IMR-90 (cell line): ENCODE results near the gene SAMD4B. TPM values are rescaled to one million over a fixed set of nuclear protein-coding genes. Genes with fewer than 3 reads are reported as not detected.

Experiments used
- ATAC-seq: fragments of 200-7000 bp; cut with Tn5 transposase; 2 replicates; pipeline ENCODE4 v1.9.1; 2020; ENCODE audit warnings: low read depth, mild to moderate bottlenecking, moderate library complexity
- BruUV-seq: library from RNA; stranded (reverse); fragments of 400-500 nt; replicated peaks from 2 replicates; lab custom pipeline; 2021; lab: Mats Ljungman, UMichigan
- CTCF ChIA-PET: fragments of 300-600 bp; formaldehyde crosslinking; extraction: SDS; loops from one replicate; lab custom pipeline; 2021; ENCODE audit warnings: antibody characterized with exemption; lab: Yijun Ruan, JAX
- POLR2A ChIA-PET: fragments of 300-600 bp; sonication (Branson Sonifier 250); formaldehyde crosslinking; loops from one replicate; lab custom pipeline; 2022; ENCODE audit warnings: antibody characterized with exemption; ENCODE audit not compliant: unreplicated experiment; lab: Charles Lee
- DNase-seq: peaks from one replicate; pipeline ENCODE4 v3.0.0; 2013
- H2AFZ ChIP-seq: replicated peaks from 2 replicates; pipeline ENCODE3; 2013; ENCODE audit warnings: low read length, mild to moderate bottlenecking; ENCODE audit not compliant: poor library complexity
- H2AK5ac ChIP-seq: 2 replicates; pipeline ENCODE4 v1.6.1; 2013; ENCODE audit warnings: low read depth, low read length, inconsistent platforms
- H2AK9ac ChIP-seq: replicated peaks from 2 replicates; pipeline ENCODE3; 2013; ENCODE audit warnings: mild to moderate bottlenecking, low read depth, low read length, moderate library complexity; ENCODE audit not compliant: poor library complexity
- H2BK120ac ChIP-seq: 2 replicates; pipeline ENCODE4 v1.6.1; 2013; ENCODE audit warnings: low read depth, low read length, inconsistent platforms
- H2BK15ac ChIP-seq: 3 replicates; pipeline ENCODE4 v1.6.1; 2013; ENCODE audit warnings: low read depth, low read length, inconsistent platforms
- H2BK20ac ChIP-seq: 2 replicates; pipeline ENCODE4 v1.6.1; 2013; ENCODE audit warnings: low read depth, mild to moderate bottlenecking, inconsistent platforms, low read length, moderate library complexity
- H2BK5ac ChIP-seq: 2 replicates; pipeline ENCODE4 v1.6.1; 2013; ENCODE audit warnings: mild to moderate bottlenecking, low read depth, low read length, inconsistent platforms; ENCODE audit not compliant: poor library complexity, severe bottlenecking
- H3K14ac ChIP-seq: replicated peaks from 2 replicates; pipeline ENCODE4 v1.6.1; 2013; ENCODE audit warnings: low read depth, low read length, inconsistent platforms
- H3K18ac ChIP-seq: 2 replicates; pipeline ENCODE4 v1.6.1; 2013; ENCODE audit warnings: low read depth, low read length, control low read depth
- H3K23ac ChIP-seq: 2 replicates; pipeline ENCODE4 v1.6.1; 2013; ENCODE audit warnings: low read depth, low read length, inconsistent platforms
- H3K27ac ChIP-seq: 2 replicates; pipeline ENCODE4 v1.5.1; 2013; ENCODE audit warnings: mild to moderate bottlenecking, control low read depth, low read length; ENCODE audit not compliant: insufficient read depth
- H3K27me3 ChIP-seq: 2 replicates; pipeline ENCODE4 v1.6.1; 2013; ENCODE audit warnings: low read length; ENCODE audit not compliant: control insufficient read depth, insufficient read depth
- H3K36me3 ChIP-seq: 2 replicates; pipeline ENCODE4 v1.6.1; 2013; ENCODE audit warnings: low read length, mixed read lengths; ENCODE audit not compliant: control insufficient read depth, insufficient read depth
- H3K4ac ChIP-seq: 2 replicates; pipeline ENCODE4 v1.6.1; 2013; ENCODE audit warnings: low read depth, low read length, inconsistent platforms
- H3K4me1 ChIP-seq: 2 replicates; pipeline ENCODE4 v1.6.1; 2013; ENCODE audit warnings: low read length, mixed read lengths; ENCODE audit not compliant: control insufficient read depth, insufficient read depth
- H3K4me2 ChIP-seq: 2 replicates; pipeline ENCODE4 v1.6.1; 2013; ENCODE audit warnings: low read depth, mild to moderate bottlenecking, control low read depth, low read length, moderate library complexity
- H3K4me3 ChIP-seq: 2 replicates; pipeline ENCODE4 v1.5.1; 2013; ENCODE audit warnings: low read depth, mild to moderate bottlenecking, control low read depth, low read length, moderate library complexity; ENCODE audit not compliant: insufficient read depth
- H3K56ac ChIP-seq: 2 replicates; pipeline ENCODE4 v1.6.1; 2013; ENCODE audit warnings: low read length, inconsistent platforms; ENCODE audit not compliant: insufficient read depth; ENCODE audit errors: extremely low read depth
- H3K79me1 ChIP-seq, 2 experiments: 2 replicates each; pipeline ENCODE4 v1.6.1; 2013; ENCODE audit warnings: low read length in 2 of 2, inconsistent platforms in 1 of 2, low read depth in 1 of 2
- H3K9ac ChIP-seq: 2 replicates; pipeline ENCODE4 v1.6.1; 2013; ENCODE audit warnings: low read depth, low read length, control low read depth
- H3K9me1 ChIP-seq: 2 replicates; pipeline ENCODE4 v1.6.1; 2013; ENCODE audit warnings: low read length, inconsistent platforms; ENCODE audit not compliant: insufficient read depth
- H3K9me3 ChIP-seq: 2 replicates; pipeline ENCODE4 v1.6.1; 2013; ENCODE audit warnings: low read length; ENCODE audit not compliant: control insufficient read depth, insufficient read depth
- H4K20me1 ChIP-seq: 2 replicates; pipeline ENCODE4 v1.6.1; 2013; ENCODE audit warnings: low read length, inconsistent platforms; ENCODE audit not compliant: insufficient read depth
- H4K5ac ChIP-seq: 2 replicates; pipeline ENCODE4 v1.6.1; 2013; ENCODE audit warnings: mild to moderate bottlenecking, low read depth, low read length, control low read depth
- H4K8ac ChIP-seq, 2 experiments: 2 replicates each; pipeline ENCODE4 v1.6.1; 2013; ENCODE audit warnings: low read depth in 2 of 2, low read length in 2 of 2, control low read depth in 1 of 2, inconsistent platforms in 1 of 2
- H4K91ac ChIP-seq: 2 replicates; pipeline ENCODE4 v1.6.1; 2013; ENCODE audit warnings: low read depth, low read length, inconsistent platforms; ENCODE audit not compliant: insufficient read depth
- CTCF ChIP-seq: conservative IDR thresholded peaks from 2 replicates; pipeline ENCODE4 v1.5.1; 2012; ENCODE audit warnings: mild to moderate bottlenecking, low read depth, low read length, improper control_type of control experiment
- WGBS, 2 experiments: methylation state at CpG; one replicate each; pipeline versions ENCODE4 v1.1.5 to v1.1.7; 2013; ENCODE audit warnings: missing lambda C conversion rate in 2 of 2; ENCODE audit not compliant: insufficient read length in 1 of 2; ENCODE audit errors: extremely low coverage in 2 of 2; 5-methylcytosine and 5-hydroxymethylcytosine counted together
- dilution Hi-C: fragments of 300-500 bp; cut with HindIII; formaldehyde crosslinking; loops from one replicate; pipeline ENCODE4 v1.14.3; 2018; ENCODE audit warnings: low sequenced_read_pairs; ENCODE audit not compliant: unreplicated experiment
- in situ Hi-C: fragments of 300-500 bp; cut with MboI; formaldehyde crosslinking; loops from 3 replicates; pipeline ENCODE4 v1.14.3; 2019; ENCODE audit warnings: low sequenced_read_pairs, inconsistent platforms, mixed read lengths
- intact Hi-C: fragments of 100-400 bp; cut with micrococcal nuclease; formaldehyde crosslinking; loops from 2 replicates; pipeline ENCODE4 v1.10.0; 2022
- polyA plus RNA-seq, 3 experiments: library from polyadenylated mRNA; depleted of rRNA; stranded (reverse); fragments of >200 nt; gene quantifications; 2 replicates each; pipeline ENCODE4 v1.2.3, GENCODE V29; 2012; ENCODE audit warnings: low replicate concordance in 1 of 3
- total RNA-seq: library from RNA; depleted of rRNA; stranded (reverse); fragments of >200 nt; gene quantifications from 2 replicates; pipeline ENCODE4 v1.2.3, GENCODE V29; 2012
- TF ChIP-seq, protein P1 (sequence below): fragments of 150-350 bp; IDR thresholded peaks from 2 replicates; pipeline ENCODE4 v1.6.1; 2016; ENCODE audit warnings: low read depth, mild to moderate bottlenecking, low read length, moderate library complexity, borderline replicate concordance

SAMD4B gene
- total and polyA plus RNA-seq, 2 of the 4 experiments (the other 2 are of a cell fraction): 18.3 to 97.2 TPM

DNA sequence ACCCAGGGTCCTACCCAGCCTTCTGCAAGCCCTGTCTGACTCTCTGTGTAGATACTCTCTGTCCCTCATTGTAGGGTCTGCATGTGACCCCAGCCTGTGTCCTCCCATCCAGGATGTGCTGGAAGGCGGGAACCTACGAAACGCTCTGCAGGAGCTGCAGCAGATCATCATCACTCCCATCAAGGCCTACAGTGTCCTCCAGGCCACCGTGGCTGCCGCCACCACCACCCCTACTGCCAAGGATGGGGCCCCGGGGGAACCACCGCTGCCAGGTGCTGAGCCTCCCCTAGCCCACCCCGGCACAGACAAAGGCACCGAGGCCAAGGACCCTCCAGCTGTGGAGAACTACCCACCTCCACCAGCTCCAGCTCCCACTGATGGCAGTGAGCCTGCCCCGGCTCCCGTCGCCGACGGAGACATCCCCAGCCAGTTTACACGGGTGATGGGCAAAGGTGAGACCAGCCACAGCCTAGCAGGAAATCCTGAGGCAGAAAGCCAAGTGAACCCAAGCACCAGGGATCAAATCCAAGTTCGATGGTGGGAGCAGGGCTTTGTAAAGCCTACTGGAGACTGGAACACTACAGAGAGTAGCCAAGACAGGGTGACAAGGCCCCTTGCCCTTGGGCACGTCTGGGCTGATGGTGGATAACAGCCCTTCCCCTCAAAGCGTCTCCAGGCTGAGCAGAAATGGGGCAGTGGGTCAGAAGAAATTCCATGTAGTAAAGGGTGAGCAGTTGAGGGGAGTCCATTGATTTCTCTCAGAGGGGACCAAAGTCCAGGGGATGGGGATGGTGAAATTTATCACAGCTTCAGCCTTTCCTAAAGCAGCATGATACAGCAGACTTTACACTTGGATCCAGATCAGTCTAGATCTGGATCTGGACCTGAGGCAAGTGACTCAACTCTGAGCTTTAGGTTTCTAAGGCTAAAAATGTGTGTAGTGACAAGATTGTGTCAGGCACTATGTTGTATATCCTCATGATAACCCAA is 35.4 kb downstream of the SAMD4B start:
- dilution Hi-C loops: no loop called here

More for the DNA sequence above, 35.4 kb downstream of the SAMD4B start:
- H3K9me3 ChIP-seq: no peaks in the 10 kb centered on the region
- no peak overlapping the region for H3K4me2 ChIP-seq
- no peak overlapping the region for H4K5ac ChIP-seq
- no peak overlapping the region for H2AK9ac ChIP-seq
- H4K20me1 ChIP-seq: peaks cover 5% of the 10 kb centered on the region
- no peak overlapping the region for H3K14ac ChIP-seq
- H3K4me1 ChIP-seq: peaks cover 8% of the 10 kb centered on the region
- ChIA-PET POLR2A (no interaction called here), CTCF (no interaction called here)
- H4K8ac ChIP-seq: no peak overlapping the region
- no peak overlapping the region for H3K27ac ChIP-seq
- H3K4me3 ChIP-seq: no peak overlapping the region
- peaks cover 80% of the 10 kb centered on the region for H3K36me3 ChIP-seq
- no peak overlapping the region for H2AK5ac ChIP-seq
- no peak overlapping the region for H2BK20ac ChIP-seq
- WGBS, 2 experiments: 89% methylated on average over 5 of the region's 18 CpGs; no CpG with 5 or more reads in 1 of the 2 experiments
- H3K9me1 ChIP-seq: peaks cover 17% of the 10 kb centered on the region
- H3K4ac ChIP-seq: no peak overlapping the region
- H2BK5ac ChIP-seq: no peak overlapping the region
- TF ChIP-seq, protein P1, sequence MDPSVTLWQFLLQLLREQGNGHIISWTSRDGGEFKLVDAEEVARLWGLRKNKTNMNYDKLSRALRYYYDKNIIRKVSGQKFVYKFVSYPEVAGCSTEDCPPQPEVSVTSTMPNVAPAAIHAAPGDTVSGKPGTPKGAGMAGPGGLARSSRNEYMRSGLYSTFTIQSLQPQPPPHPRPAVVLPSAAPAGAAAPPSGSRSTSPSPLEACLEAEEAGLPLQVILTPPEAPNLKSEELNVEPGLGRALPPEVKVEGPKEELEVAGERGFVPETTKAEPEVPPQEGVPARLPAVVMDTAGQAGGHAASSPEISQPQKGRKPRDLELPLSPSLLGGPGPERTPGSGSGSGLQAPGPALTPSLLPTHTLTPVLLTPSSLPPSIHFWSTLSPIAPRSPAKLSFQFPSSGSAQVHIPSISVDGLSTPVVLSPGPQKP: no peak
- TF ChIP-seq CTCF: no peak
- intact Hi-C loops (no loop called here), in situ Hi-C loops (no loop called here)
- no peak for DNase-seq
- H2BK15ac ChIP-seq: no peak overlapping the region
- no TSS peak for BruUV-seq
- H3K27me3 ChIP-seq: no peaks in the 10 kb centered on the region
- H3K79me1 ChIP-seq: peaks cover 22 to 37% of the 10 kb centered on the region in 2 experiments
- no peak; the same call in 1 of the 2 replicates for ATAC-seq
- H3K56ac ChIP-seq: no peak overlapping the region
- H2AFZ ChIP-seq: no peak overlapping the region
- no peak overlapping the region for H2BK120ac ChIP-seq
- no peak overlapping the region for H3K18ac ChIP-seq
- H4K91ac ChIP-seq: no peak overlapping the region
- H3K23ac ChIP-seq: no peak overlapping the region
- H3K9ac ChIP-seq: no peak overlapping the region
